Measurements from ENCODE around the gene ANKZF1. TPM values are rescaled to one million over a fixed set of nuclear protein-coding genes. Genes with fewer than 3 reads are reported as not detected.

The ANKZF1 gene
- total and polyA plus RNA-seq, 3 donors from 2014 or later = 27.9 to 56.4 (median 50.9) TPM

- H3K4me3 ChIP-seq = peak within 1 kb of the TSS; percentile 87 to 91
- H3K27me3 ChIP-seq = no peaks in the 10 kb centered on the region
- TF ChIP-seq POLR2A (IDR thresholded peaks at IDR 0.05) (peak; percentile 29), CTCF (IDR thresholded peaks at IDR 0.05) (no peak)
- no peaks in the 10 kb centered on the region for H3K9me3 ChIP-seq
- peak within 1 kb of the TSS; percentile 99 to 100 for H3K27ac ChIP-seq
- H3K36me3 ChIP-seq (ENCODE audit: low read depth, missing control alignments) = no peaks in the 10 kb centered on the region
- WGBS, 2 donors = 1% methylated on average over 13 to 65 of the region's 65 CpGs
- intact Hi-C loops (cut with DNase I; ENCODE audit: low total_unique reads) = no loop called here
- peak; percentile 98 for DNase-seq
- peaks cover 25% of the 10 kb centered on the region for H3K4me1 ChIP-seq
These were observed 49.7 kb downstream of the ANKZF1 start, which contains the start of gene DNAJB2 for GRCh38 chr2:219279151-219279915. DNAJB2 (plus strand) TSS chr2:219279366; CDS start chr2:219279834, 468 bp downstream.

- Histone ChIP-seq H3K36me3 (ENCODE audit: low read depth, missing control alignments) (no peaks in the 10 kb centered on the region), H3K4me1 (peaks cover 24% of the 10 kb centered on the region), H3K27ac (peak overlapping the region; percentile 99 to 100), H3K4me3 (peak overlapping the region; percentile 87 to 91), H3K9me3 (no peaks in the 10 kb centered on the region), H3K27me3 (no peaks in the 10 kb centered on the region)
- intact Hi-C loops (cut with DNase I; ENCODE audit: low total_unique reads) = no loop called here
- 34 to 37% methylated on average over 11 to 12 of the region's 12 CpGs for WGBS, 2 donors
- DNase-seq = no peak
- no peak for TF ChIP-seq POLR2A (IDR thresholded peaks at IDR 0.05)
- no peak for TF ChIP-seq CTCF (IDR thresholded peaks at IDR 0.05)
These were observed 50.4 kb downstream of the ANKZF1 start for GRCh38 chr2:219279916-219280516.

GRCh38 chr2:219280651-219281050 is 51.0 kb downstream of the ANKZF1 start:
- DNase-seq = no peak
- Histone ChIP-seq H3K9me3 (no peaks in the 10 kb centered on the region), H3K4me1 (peaks cover 28% of the 10 kb centered on the region), H3K4me3 (no peak overlapping the region), H3K36me3 (ENCODE audit: low read depth, missing control alignments) (no peaks in the 10 kb centered on the region), H3K27me3 (no peaks in the 10 kb centered on the region), H3K27ac (peak overlapping the region; percentile 99 to 100)
- TF ChIP-seq POLR2A (IDR thresholded peaks at IDR 0.05) (no peak), CTCF (IDR thresholded peaks at IDR 0.05) (no peak)
- intact Hi-C loops (cut with DNase I; ENCODE audit: low total_unique reads) = no loop called here
- 96 to 100% methylated on average over 4 of the region's 4 CpGs for WGBS, 2 donors

- WGBS, 2 donors = 90 to 91% methylated on average over 8 of the region's 8 CpGs
- DNase-seq = no peak
- no peaks in the 10 kb centered on the region for H3K36me3 ChIP-seq (ENCODE audit: low read depth, missing control alignments)
- peaks cover 33% of the 10 kb centered on the region for H3K4me1 ChIP-seq
- intact Hi-C loops (cut with DNase I; ENCODE audit: low total_unique reads) = no loop called here
- H3K27me3 ChIP-seq = no peaks in the 10 kb centered on the region
- no peaks in the 10 kb centered on the region for H3K9me3 ChIP-seq
- no peak for TF ChIP-seq CTCF (IDR thresholded peaks at IDR 0.05)
- no peak for TF ChIP-seq POLR2A (IDR thresholded peaks at IDR 0.05)
- peak overlapping the region in 1 of 2 donors; percentile 4 for H3K27ac ChIP-seq
- no peak overlapping the region for H3K4me3 ChIP-seq
These were observed 52.0 kb downstream of the ANKZF1 start for GRCh38 chr2:219281588-219281987.
